DMS53 (cell line): ENCODE results near the gene TMEM273.

Source experiments
- DNase-seq: peaks from one replicate; lab custom pipeline; 2025; lab: John Stamatoyannopoulos, UW

Gene TMEM273

DNA sequence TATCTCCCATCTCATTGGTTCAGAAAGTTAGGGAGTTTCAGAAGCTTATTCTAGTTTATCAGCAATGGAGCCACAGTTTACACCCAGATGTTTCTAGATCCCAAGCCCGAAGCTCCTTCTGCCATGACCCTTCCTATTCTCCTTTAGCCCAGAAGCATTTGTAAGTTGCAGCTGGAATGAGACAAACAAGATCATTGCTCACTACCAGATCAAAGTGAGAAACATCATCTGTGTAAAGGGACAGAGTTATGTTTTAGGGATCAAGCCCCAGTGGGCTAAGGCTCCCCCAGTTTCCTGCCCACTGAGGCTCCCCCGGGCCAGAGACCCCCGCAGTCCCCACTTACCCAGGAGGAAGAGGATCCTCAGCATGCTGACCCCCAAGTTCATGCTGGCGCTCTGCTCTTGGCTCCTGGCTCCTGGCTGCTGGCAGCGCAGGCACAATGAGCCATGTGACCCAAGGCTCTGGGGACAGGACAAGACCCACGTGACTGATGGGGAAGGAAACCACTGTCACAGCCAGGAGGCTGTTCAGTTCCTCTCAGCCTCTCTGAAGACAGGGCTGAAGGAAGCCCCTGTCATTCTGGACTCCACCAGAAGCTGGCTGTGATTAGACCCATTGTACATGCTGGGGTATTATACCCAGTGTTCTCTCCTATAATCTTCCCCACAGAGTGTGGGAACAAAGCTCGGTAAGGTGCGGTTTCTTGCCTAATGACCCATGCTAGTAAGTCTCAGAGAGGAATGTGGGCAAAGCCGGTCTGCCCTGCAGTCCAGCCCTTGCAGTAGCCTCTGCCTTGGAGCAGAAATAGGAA, at the start of gene TMEM273:
Gene TMEM273, minus strand, starts transcription at position 442 of the 812 bp plus-strand sequence. Its CDS starts 55 bp downstream, at position 387.
- DNase-seq: no peak

DNA sequence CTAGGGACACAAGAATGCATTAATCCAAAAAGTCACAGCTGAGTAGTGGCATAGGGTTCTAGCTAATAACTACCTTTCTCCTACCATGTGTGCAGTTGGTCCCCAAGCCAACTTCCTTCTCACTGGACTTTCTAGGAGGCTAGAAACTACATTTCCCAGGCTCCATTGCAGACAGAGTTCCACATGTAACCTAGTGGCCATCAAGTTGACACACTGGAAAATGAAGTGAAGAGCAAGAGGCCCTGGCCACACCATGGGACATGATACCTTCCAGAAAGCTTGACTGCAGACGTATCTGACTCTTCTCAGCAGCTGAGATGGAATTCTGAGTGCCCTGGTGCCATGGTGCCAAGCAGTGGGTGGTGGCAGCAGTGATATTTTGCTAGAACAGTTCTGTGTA, 49.8 kb upstream of the TMEM273 start:
- DNase-seq: peak; percentile 40

GRCh38 chr10:49235392-49235791, 47.2 kb upstream of the TMEM273 start:
- no peak for DNase-seq

GRCh38 chr10:49231086-49231820, 43.1 kb upstream of the TMEM273 start:
- DNase-seq: no peak

- peak; percentile 84 for DNase-seq
These were observed 41.8 kb upstream of the TMEM273 start for GRCh38 chr10:49230004-49230403.

DNA sequence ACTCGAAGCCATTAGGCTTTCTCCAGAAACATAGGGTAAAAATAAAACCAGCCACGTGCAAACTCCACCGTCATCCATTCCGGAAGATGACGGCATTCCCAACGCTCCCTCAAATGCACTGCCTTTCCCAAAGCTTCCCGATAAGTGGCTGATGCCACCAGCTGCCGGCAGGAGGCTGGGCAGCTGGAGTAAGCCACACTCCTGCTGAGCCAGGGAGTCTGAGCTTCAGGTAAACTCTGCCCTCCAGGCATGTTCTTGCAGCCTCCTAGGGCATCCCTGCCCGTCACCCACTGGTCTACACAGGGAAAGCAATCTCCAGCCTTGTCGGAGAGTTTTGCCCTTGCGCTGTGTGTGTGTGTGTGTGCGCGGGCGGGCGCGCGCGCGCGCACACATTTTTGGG, 40.5 kb upstream of the TMEM273 start:
- no peak for DNase-seq

DNA sequence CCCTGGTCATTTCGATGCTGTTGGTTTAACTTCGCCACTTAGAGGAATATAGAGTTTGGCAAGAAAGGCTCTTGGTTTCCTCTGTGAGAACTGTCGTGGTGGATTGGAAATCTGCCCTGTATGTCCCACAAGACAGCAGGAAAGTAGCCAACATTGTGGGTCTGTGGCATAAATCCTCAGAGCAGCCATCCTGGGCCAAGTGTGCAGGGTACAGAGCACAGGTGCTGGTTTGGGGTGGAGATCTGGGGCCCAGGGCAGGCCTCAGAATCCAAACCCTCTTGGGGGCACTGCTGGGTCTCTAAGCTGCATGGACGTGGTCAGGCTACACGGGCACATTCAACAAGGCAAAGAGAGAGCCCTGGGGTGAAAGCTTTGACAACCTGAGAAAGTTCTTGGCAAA, 39.2 kb upstream of the TMEM273 start:
- DNase-seq: no peak

- DNase-seq: no peak
These were observed 38.4 kb upstream of the TMEM273 start for GRCh38 chr10:49226594-49226993.

DNA sequence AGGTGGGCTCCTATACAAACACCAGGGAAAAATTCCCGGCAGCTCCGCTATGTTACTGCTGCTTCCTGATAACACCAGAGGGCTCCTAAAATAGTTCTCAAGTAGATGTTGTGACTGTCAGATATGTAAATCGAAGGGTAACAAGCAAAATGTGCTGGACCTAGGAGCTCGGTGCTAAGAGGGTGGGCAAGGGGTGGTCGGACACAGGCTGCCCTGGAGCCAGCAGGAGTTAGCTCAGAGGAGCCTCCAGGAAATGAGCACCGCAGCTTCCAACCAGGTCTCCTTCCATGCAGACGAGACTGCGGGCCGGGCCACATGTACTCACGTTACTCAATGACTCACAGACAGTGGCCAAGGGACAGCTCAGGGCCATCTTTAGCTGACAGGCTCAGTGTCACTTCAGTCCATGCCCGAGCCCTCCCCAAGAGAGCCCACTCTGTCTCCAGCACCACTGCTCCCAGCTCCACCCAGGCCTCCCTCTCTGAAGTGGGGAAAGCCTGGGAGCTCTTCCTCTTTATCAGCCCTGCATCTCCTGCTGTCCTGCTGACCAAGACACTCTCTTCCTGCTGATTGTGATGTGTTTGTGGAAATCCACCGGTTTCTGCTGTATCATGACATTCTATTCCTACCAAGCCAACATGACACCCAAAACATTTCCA, 37.2 kb upstream of the TMEM273 start:
- DNase-seq: no peak

- DNase-seq: no peak
These were observed 35.0 kb upstream of the TMEM273 start for GRCh38 chr10:49223205-49223604.

- peak; percentile 16 for DNase-seq
These were observed 34.0 kb upstream of the TMEM273 start for GRCh38 chr10:49222170-49222569.

GRCh38 chr10:49220679-49221078, 32.5 kb upstream of the TMEM273 start:
- DNase-seq: no peak

DNA sequence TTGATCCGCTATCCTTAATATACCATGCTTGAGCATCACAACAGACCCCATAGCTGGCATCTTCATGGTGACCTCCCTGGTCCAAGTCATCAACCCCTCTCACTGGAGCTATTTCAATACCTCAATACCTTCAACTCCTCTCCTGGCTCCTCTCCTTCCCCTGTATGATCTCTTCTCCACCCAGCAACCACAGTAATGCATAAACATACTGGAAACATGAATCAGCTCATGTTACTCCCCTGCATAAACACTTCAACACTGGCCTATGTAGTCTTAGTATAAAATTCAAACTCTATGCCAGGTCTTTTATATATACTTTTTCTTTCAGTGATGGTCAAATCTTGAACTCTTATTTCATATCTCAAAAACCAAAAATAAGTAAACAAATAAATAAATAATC, 31.8 kb upstream of the TMEM273 start:
- no peak for DNase-seq

DNA sequence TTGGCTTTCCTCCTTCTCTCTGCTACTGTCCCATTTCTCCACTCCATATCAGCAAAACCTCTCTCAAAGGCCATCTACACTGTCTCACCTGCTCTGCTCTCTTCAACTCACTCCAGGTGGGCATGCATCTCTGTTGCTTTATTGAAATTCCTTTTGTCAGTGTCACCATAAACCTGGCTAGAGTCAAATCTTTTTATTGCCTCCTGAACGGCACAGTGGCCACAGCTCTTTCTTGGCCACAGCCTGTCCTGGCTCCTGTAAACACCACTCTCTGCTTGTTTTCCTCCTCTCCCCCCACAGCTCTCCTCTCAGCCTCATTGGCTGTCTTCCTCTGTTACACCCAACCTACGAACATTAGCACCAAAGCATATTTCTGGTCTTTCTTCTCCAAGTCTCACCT, 31.1 kb upstream of the TMEM273 start:
- no peak for DNase-seq

DNA sequence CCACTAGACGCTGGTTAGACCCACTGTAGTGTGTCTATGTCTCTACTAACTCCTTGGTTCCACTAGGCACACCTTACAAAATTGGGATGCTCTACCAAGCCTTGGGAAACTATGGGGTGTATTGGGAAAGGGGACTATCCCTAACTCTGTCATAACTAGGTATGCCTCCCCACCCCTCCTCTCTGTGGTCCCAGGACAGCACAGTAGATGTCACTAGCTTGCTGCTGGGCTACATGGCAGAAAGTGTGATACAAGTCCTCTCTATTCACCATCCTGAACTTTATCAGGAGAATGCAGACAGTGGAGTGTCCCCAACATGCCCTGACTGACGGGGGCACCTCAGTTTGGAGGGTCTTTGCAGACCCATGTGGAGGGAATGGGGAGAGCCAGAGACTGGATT, 30.3 kb upstream of the TMEM273 start:
- DNase-seq: peak; percentile 9

GRCh38 chr10:49217645-49218044, 29.5 kb upstream of the TMEM273 start:
- DNase-seq: no peak

- no peak for DNase-seq
These were observed 25.0 kb upstream of the TMEM273 start for GRCh38 chr10:49213211-49213610.

DNA sequence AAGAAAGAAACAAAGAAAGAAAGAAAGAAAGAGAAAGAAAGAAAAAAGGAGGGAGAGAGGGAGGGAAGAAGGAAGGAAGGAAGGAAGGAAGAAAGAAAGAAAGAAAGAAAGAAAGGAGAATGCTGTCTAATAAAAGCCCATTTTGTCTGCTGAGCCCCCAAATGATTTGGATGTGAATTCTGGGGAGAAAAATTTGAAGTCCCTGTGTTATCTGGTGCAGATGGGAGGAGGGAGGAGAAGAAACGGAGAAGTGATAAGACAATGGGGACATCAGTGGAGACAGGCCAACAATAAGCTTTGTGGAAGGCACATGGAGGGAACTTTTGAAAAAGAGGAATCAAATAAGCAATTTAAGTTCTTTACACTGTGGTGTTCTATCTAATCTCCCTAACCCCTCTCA, 24.6 kb upstream of the TMEM273 start:
- no peak for DNase-seq

GRCh38 chr10:49212076-49212475, 23.9 kb upstream of the TMEM273 start:
- DNase-seq: no peak

- no peak for DNase-seq
These were observed 20.8 kb upstream of the TMEM273 start for GRCh38 chr10:49208996-49209395.

GRCh38 chr10:49207936-49208487, 19.8 kb upstream of the TMEM273 start:
- no peak for DNase-seq

- no peak for DNase-seq
These were observed 18.9 kb upstream of the TMEM273 start for GRCh38 chr10:49207113-49207512.

DNA sequence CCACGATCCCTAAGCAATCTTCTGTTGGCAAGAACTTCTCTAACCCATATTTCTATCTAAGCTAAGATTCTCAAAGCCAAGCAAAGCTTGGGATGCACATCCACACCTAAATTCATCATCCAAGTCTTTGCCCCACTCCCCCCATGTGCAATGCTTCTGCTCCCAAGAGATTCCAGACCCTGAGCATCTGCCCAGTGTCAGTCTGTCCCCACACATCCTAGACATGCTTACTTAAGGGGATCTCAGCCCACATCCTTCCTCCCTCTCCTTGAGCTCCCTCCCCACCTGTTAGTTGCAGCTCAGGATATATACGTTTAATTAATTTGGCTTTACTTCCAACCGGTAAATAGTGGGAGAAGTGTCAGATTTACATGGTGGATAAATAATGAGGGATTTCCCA, 17.0 kb upstream of the TMEM273 start:
- no peak for DNase-seq
